HT-29 (cell line): ENCODE results near the gene GAS2L2. TPM values are rescaled to one million over a fixed set of nuclear protein-coding genes. Genes with fewer than 3 reads are reported as not detected.
"Not testable (repeated sequence)": the region's sequence is repeated elsewhere in the genome, so short reads cannot be mapped to it uniquely, and the experiment has no call there.

Source experiments
- DNase-seq: peaks from one replicate; pipeline ENCODE4 v3.0.0-alpha.2; 2015; ENCODE audit warnings: low spot score
- total RNA-seq: library from RNA; depleted of rRNA; stranded (reverse); fragments of >200 nt; shearing (Covaris generic); gene quantifications from 2 replicates; pipeline ENCODE4 v1.2.3, GENCODE V29; 2014

The GAS2L2 gene
- total RNA-seq, 1 experiment from 2014 or later = 0.56 TPM

DNA sequence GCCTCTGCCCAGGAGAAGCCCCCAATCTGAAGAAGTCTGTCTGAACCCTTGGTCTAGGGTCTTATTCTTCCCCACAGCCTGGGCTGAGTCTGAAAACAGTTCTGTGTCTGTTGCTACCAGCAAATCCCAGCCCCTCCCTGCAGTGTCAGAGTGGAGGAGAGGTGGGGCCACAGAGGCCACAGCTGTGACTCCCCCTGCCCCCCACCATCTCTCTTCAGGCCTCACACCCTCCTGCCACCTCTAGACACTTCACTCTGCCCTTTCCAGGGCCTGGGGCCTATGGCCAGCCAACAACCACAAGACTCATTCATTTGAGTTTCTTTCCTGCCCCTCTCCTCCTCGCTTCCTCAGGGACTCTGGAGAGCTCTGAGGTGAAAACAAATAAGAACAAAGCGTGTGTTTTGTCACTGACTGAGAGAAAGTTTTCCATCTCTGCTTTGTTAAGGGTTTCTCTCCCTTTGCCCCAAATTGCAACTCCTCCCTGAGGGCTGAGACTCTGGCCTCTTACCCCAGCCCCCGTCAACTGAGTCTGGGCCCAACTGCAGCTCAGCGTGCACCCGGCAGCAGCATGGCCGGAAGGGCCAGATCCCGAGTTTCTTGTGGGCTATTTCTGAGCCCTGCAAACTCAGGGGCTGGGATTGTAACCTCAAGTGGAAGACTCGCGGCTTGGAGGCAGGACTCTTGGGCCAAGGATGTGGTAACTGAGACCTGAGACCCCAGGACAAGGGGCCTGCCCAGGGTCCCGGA lies 20.8 kb upstream of the GAS2L2 start:
- DNase-seq = no peak

DNA sequence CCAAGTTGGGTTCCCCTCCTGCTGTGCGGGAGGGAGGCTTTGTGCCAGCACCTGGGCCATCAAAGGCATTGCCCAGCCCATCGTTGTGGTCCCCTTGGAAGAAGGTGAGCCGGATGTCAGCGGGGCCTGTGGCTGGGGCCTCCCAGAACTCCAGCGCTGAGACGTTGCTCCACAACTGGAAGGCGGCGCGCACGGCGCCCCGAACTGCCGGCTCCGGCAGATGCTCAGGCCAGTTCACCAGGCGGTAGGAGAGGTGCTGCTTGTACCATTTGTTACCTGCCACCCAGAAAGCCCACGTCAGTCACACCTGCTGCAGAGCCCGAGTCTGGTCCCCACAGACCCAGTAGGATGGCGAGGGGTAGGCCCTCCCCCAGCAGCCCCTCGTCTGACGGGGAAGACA lies 20.1 kb upstream of the GAS2L2 start:
- no peak for DNase-seq

DNA sequence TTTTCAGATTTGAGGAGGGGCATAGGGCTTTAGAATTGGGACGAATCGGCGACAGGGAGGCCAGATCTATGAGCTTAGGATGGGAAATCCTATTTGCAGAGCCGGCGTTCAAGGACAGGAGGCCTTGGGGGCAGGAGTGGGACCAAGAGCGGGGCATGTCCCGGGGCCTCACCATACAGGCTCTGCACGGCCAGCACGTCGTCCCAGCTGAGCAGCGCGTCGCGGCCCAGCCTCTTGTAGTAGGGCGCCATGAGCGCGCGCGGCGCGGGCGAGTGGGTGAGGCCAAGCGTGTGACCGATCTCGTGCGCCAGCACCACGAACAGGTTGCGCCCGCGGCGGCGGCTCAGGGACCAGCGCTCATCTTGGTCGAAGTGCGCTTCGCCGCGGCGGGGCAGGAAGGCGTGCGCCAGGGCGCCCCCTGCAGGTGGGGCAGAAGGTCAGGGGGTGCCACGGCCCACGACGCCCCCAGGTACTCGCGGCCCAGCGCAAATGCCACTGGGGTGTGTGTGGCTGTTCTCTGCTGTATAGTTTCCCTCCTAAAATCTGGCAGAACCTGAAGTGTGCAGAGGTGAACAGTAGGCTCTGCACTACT lies 17.0 kb upstream of the GAS2L2 start:
- no peak for DNase-seq

DNA sequence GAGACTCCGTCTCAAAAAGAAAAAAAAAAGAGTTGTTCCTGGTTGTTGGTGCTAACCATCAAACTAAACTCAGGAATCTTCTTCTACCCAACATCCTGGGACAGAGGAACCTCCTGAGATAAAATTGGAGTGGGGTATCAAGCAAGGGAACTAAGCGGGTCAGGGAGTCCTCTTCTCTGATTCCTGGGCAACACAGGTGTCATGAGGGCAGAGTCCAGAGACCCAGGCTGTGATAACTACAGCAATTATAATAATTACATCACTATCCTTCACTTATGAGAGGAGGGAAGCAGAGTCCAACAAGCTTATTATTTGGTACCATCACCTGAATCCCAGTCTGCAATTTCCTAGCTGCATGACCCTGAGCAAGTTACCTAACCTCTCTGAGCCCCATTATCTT lies 15.8 kb upstream of the GAS2L2 start:
- DNase-seq = no peak

DNA sequence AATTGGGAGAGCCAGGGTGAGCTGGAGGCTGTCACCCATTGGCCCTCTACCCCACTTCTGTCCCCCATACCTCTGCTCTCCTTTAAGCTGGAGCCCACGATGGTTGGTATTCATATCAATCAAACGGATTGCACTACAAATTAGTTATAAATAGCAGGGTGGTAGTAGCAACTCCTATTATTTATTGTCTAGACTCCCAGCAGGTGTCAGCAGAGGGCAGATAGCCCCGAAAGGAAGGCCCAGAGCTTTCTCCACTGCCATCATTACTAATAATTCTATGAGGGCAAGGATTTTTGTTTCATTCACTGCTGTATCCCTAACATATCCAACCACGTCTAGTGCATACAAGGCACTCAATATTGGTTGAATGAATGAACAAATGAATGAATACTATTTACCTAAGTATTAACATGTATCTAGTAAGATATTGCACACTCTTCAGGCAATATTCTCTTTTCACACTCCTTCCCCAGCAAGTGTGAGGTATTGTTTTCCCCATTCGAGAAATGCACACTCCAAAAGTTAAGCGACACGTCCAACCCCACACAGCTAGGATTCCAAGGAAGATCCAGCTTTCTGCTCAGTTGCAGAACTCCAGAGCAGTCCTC lies 14.0 kb upstream of the GAS2L2 start:
- peak; percentile 78 for DNase-seq

DNA sequence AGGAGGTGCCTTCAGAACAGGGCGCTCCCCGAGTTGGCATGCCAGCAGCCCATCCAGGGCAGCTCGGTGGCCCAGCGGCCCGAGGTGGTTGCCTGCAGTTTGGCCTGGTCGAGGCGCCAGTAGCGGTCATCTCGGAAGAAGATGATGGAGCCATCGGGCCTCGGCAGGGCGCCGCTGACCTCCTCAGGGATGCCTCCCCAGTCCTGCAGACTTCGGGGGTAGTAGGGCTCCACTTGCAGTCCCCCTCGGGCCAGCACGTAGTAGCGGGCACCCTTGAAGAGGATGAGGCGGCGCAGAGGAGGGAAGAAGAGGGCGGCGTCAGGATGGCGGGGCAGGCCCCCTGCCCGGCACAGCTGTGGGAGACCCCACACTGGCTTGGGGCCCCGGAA lies 13.4 kb upstream of the GAS2L2 start:
- DNase-seq = no peak

DNA sequence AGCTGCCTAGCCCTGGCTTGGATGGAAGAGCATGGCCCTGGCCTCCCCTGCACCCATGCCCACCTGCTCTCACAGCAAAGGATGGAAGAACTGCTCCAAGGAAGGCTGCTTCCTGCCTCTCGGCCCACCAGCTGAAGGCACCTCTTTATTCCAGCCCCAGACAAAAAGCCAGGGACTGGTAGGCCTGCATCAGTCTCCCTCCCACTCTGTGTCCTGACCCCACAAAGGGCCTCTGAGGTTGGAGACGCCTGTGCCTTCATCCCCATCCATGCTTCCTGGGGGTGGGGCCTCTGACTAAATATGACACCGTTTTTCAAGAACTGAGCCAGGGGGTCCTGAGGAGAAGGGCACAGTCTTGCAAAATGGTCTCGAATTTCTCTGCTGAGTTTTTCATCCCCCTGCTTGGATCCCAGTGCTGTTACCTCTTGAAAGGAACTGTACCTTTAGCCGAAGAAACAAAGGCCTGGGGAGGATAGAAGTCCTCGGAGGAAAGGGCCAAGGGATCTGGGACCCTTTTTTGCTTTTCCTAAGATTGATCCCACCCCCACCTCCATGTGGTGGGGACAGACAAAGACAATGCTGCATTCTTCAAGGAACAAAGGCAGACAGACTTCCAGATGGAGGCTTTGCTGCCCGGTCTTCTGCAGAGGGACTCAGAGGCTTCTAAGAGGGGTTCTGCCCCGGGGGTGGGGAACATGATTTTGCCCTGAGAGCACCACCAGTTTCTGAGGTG lies 12.9 kb upstream of the GAS2L2 start:
- DNase-seq = no peak

DNA sequence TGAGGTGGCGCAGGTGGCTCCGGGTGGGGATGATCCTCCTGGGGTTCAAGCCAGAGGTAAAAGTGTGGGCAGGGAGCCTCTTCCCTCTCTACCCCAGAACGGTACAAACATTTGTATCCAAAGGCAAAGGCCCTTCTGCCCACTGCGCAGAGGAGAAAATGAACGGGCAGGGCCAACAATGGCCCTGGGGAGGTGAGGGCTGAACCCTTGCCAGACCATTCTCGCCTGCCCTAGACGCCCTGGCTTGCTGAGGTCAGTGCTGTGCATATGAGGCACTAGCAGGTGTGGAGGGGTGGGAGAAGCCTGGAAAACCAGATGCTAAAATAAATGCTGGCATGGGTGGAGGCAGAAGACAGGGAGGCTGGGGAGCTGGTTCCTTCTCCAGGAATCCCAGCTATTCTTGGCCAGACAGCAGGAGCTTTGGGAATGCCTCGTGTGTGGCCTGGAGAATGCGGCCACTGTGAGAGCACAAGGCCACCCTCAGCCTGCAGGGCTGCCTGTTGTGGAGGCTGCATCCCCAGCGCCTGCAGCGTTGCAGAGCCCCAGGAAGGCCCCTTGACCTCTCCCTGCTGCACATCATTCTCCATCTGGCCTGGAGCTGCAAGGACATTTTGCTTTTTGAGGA lies 12.2 kb upstream of the GAS2L2 start:
- no peak for DNase-seq

DNA sequence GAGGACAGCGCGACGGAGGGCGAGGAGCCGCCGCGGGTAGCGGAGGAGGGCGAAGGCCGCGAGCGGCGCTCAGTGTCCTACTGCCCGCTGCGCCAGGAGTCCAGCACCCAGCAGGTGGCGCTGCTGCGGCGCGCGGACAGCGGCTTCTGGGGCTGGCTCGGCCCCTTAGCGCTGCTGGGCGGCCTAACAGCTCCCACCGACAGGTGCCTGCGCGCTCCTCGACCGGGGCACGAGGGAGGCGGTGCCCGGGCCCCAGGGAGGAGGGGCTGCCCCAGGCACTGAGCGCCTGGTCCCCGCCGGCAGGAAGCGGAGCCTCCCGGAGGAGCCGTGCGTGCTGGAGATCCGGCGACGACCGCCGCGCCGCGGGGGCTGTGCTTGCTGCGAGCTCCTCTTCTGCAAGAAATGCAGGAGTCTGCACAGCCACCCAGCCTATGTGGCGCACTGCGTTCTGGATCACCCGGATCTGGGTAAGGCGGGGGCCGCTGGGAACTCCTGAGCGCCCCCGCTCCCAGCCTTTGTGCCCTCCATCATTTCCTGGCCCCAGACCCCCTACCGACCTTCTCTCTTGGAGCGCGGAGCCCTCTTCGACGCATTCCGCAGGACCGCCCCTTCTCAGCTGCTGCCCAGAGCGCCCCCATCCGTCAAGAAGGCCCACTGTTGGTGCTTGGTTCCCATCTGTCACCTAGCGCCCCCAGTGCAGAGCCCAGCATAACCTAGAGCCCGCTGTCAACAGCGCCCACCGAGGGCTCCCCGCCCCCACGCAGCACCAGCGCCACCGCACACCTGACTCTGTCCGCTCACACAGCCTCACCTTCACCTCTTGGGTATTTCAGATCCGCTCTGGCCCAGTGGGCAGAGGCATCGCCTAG lies 11.3 kb upstream of the GAS2L2 start:
- peak; percentile 100 for DNase-seq

DNA sequence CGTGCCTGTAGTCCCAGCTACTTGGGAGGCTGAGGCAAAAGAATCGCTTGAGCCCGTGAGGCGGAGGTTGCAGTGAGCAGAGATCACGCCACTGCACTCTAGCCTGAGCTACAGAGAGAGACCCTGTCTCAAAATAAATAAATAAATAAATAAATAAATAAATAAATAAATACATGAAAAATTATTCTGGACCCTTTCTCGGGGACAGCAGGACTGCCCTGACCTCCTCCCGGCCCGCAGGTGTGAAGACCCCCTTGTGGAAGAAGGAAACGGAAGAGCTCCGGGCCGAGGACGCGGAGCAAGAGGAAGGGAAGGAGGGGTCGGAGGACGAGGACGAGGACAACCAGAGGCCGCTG lies 10.7 kb upstream of the GAS2L2 start:
- DNase-seq = no peak

DNA sequence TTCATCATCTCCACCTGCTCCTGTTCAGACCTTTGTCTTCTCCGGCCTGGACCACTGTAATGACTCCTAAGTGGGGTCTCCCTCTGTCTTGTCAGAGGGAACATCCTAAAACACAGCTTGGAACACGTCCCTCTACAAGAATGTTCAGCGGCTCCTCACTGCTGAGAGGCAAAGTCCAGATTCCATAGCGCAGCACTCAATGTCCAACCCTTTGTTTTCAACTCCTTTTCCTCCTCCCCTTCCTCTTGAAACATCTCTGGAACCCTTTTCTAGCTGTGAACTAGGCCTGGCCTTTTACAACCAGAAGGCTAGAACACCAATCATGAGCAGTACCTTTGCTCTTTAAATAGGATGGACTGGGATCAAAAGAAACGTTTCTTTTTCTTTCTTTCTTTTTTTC lies 8.6 kb upstream of the GAS2L2 start:
- DNase-seq = no peak

DNA sequence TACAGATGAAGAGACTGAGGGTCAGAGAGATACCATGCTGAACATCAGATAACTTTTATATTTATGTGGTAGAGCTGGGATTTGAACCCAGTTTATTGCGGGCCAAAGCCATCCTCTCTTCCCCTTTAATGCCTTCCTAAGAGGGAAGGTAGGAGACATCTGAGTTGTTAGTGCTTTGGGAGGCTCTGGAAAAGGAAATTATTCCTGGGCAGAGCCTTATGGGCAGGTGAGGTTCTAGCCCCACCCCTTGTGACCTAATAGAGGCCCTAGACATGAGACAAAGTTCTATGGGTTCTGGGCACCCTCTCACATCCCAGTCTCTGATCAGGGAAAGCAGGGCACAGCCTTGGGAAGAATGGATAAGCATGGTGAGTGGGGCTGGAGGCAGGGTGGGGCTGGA lies 7.5 kb upstream of the GAS2L2 start, which contains the start of gene C17orf50:
TSS of gene C17orf50 (plus strand) at position 301 of the 400 bp plus-strand sequence. CDS start at position 356, 55 bp downstream.
- DNase-seq = no peak

DNA sequence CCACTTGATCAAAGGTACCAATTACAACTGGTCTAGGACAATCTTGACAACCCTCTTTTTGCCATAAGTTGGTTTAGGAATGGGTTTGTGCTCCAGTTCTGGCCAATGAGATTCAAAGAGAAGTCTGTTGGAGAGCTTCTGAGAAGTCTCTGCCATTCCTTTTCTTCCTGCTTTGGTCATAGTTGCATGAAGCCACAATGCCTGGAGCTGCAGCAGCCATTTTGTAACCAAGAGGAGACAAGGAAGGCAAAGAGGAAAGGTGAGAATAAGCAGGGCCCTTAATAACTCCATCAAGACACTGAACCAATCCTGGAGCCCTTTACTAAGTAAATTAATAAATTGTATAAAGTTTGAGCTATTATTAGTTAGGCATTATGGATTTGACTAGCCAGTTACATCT lies 4.2 kb upstream of the GAS2L2 start:
- no peak for DNase-seq

DNA sequence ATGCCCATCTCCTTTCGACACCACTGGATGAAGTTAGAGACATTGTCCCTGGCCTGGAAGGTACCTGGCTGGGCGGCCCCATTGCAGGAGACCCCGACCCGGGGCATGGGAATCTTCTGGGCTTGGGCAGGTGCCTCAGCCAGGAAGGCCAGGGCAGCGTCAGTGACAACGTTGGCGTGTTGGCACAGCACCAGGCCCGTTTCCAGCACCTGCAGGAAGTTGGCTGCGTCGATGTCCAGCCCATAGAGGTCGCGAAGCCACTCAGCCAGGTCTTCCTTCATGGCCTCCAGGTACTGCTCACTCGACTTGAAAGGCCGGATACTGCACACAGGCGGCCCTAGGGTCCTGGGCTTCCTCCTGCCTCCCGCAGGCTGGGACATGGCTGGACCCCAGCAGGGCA lies 568 bp downstream of the GAS2L2 start:
- DNase-seq = peak; percentile 79

DNA sequence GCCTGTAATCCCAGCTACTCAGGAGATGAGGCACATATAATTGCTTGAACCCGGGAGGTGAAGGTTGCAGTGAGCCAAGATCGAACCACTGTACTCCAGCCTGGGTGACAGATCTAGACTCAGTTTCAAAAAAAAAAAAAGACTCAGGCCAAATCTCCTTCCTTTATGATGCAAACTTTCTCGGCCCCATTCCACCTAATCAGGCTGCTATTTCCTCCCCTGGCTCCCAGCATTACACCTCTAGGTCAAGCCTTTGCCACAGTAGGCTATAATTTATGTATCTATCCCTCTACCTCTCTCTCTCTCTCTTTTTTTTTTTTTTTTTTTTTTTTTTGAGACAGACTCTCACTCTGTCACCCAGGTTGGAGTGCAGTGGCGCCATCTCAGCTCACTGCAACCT lies 1.5 kb downstream of the GAS2L2 start:
- not testable (repeated sequence) for DNase-seq

DNA sequence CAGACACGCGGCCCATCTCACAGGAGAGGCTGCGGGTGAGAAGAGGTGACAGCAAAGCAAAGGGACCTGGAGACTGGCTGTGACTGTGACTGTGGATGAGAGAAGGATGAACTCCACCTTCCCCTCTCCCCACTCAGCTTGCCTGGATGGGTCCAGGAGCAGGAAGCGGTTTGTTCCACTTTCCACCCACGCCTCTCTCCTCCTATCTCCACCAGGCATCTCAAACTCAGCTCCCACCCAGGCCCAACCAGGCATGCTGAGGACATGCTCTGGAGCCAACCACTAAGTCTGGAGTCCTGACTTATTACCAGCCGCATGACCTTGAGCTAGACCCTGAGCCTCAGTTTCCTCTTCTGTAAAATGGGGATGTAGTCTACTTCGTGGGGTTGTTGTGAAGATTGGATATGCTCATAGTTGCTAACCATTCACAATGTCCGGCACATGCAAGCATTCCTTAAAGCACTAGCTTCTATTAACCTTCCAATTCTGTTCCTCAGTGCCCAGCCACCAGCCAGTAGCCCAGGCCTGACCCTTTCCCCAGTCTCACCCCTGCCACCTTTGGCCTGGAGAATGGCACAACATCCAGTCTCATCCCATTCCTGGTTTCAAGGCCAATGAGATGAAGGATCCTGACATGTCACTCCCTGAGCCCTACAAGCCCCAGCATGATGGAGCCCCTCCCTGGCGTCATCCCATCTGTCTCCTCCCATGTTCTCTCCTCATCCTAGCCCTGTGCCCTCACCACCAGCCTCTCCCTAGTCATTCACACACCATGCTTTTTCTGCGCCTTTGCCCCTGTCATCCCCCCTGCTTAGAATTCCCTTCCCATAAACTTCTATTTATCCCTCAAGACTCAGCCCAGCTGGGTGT lies 2.3 kb downstream of the GAS2L2 start:
- no peak for DNase-seq

DNA sequence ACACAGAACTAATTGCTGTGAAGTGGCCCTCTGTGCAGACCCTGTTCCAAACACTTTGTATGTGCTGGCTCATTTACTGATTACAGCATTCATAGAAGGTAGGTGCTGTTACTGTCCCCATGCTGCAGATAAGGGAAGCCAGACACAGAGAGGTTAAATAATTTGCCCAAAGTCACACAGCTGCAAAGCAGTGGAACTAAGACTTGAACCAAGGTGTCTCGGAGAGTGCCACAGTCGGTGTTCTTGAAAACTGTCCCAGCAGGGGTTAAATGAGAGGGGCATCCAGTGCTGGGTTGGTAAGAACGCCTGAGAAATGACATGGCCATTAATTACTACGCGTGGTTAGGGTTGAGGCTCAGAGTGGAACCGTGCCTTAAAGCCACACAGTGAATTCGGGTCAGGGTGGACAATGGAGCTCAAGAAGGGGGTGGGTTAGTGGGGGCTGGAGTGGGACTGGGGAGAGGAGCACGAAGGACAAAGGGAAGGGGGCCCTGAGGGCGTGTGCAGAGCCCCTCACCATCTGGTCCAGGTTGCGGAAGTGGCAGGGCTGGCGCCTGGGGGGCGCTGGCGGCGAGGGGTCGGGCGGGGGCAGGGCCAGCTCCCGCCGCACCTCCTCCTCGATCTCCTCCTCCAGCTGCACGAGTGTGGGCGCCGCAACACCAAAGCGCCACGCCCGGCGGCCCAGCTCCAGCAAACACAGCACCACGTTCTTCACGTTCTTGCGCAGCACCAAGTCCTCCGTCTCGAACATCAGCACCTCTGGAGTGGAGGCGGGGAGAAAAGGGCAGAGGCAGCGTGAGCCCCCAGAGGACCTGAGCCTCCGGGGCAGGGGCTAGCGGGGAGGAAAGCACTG lies 3.3 kb downstream of the GAS2L2 start:
- no peak for DNase-seq

DNA sequence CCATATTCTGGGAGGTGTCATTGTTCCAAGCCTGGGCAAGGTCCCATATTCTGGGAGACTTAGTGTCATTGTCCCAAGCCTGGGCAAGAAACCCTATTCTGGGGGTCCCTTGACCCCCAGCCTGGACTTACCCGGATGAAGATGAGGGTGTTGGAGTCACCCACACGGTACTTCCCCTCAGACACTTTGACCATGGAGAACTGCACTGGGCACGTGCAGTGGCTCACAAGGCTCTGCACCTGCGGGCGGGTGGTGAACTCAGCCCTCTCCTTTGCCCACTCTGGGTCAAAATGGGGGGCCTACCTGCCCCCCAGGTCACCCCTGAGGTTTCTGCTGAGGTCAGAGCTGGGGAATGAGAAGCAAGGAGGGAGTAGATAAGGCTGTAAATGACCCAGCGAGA lies 4.1 kb downstream of the GAS2L2 start:
- no peak for DNase-seq

DNA sequence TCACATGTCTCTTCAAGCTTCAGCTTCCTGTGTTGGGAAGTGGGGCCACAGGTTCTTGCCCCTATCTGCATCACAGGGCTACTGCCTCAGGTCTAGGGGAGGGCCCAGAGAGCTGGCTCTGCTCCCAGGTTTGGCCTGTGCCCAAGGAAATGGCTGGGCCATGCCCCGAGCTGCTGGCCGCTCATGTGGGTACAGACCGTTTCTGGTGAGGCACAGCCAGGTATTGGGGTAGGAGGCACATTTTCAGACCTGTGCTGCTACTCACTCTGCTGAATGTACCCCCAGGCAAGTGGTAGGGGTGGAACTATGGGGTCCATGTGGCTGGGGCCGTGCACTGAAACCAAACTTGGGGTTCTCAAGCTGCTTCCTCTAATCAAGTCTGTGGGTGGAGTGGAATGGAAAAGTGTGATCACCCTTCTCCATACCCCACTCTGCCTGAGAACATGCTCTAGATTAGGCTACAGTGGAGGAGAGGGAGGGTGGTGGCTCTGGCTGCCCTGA lies 4.6 kb downstream of the GAS2L2 start:
- DNase-seq = peak; percentile 45
